ENCODE data around the gene NLRC3. TPM values are rescaled to one million over a fixed set of nuclear protein-coding genes. Genes with fewer than 3 reads are reported as not detected.

The NLRC3 gene
- total RNA-seq, 1 experiment from 2014 or later, result 0.15 TPM

DNA sequence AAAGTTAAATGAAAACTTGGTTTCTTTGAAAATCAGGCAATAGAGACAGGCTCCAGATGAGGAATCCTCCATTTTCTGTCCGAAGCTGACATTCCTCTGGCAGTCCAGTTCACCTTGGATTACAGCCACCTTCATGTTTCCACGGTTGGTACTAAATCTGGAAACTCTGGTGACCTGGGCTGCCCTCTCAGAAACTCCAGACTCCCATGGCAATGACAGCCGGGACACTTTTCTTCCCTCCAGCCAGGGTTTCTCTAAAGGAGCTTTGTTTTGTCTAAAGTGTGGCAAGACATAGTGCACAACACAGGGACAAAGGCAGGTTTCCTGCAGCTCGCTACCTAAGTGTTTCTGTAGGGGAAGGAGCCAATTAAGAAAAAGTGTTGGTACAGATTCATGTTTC lies 40.4 kb downstream of the NLRC3 start:
- no peak overlapping the region for H3K9ac ChIP-seq (ENCODE audit: low read length)
- H3K27ac ChIP-seq (ENCODE audit: low read depth, low read length), result no peak overlapping the region
- H3K4me1 ChIP-seq (ENCODE audit: control insufficient read depth in 1 of 2, insufficient read depth in 2 of 2, low read length in 2 of 2), result no peaks in the 10 kb centered on the region
- H2AFZ ChIP-seq (ENCODE audit: low read depth, low read length, poor library complexity, severe bottlenecking), result no peak overlapping the region
- H3K36me3 ChIP-seq (ENCODE audit: control insufficient read depth in 1 of 2, insufficient read depth in 2 of 2, low read length in 2 of 2), result peaks cover 13 to 24% of the 10 kb centered on the region in 2 experiments; a peak in 3 of 4 replicates
- intact Hi-C loops (cut with micrococcal nuclease), result no loop called here
- ChIA-PET RAD21 (ENCODE audit: low non-redundant PET in 1 of 2, low total read pairs in 2 of 2, uncharacterized antibody in 2 of 2, unreplicated experiment in 2 of 2) (no interaction called here), POLR2A (no interaction called here), CTCF (no interaction called here)
- no peaks in the 10 kb centered on the region for H3K79me2 ChIP-seq (ENCODE audit: insufficient read depth, low read length)
- H3K9me2 ChIP-seq (ENCODE audit: insufficient read depth), result no peaks in the 10 kb centered on the region
- no TSS peak for BruUV-seq (replicated peaks)
- TF ChIP-seq SP1 (IDR thresholded peaks at IDR 0.05; ENCODE audit: low read depth), result no peak
- TF ChIP-seq EZH2phosphoT487 (IDR thresholded peaks at IDR 0.05; ENCODE audit: borderline replicate concordance), result no peak
- TF ChIP-seq SIN3A (IDR thresholded peaks at IDR 0.05; ENCODE audit: low read depth), result no peak
- TF ChIP-seq, protein P1, sequence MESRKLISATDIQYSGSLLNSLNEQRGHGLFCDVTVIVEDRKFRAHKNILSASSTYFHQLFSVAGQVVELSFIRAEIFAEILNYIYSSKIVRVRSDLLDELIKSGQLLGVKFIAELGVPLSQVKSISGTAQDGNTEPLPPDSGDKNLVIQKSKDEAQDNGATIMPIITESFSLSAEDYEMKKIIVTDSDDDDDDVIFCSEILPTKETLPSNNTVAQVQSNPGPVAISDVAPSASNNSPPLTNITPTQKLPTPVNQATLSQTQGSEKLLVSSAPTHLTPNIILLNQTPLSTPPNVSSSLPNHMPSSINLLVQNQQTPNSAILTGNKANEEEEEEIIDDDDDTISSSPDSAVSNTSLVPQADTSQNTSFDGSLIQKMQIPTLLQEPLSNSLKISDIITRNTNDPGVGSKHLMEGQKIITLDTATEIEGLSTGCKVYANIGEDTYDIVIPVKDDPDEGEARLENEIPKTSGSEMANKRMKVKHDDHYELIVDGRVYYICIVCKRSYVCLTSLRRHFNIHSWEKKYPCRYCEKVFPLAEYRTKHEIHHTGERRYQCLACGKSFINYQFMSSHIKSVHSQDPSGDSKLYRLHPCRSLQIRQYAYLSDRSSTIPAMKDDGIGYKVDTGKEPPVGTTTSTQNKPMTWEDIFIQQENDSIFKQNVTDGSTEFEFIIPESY (IDR thresholded peaks at IDR 0.05; ENCODE audit: extremely low read depth, insufficient replicate concordance, low read length), result no peak
- TF ChIP-seq ZFX (IDR thresholded peaks at IDR 0.05), result no peak
- TF ChIP-seq, protein P2, sequence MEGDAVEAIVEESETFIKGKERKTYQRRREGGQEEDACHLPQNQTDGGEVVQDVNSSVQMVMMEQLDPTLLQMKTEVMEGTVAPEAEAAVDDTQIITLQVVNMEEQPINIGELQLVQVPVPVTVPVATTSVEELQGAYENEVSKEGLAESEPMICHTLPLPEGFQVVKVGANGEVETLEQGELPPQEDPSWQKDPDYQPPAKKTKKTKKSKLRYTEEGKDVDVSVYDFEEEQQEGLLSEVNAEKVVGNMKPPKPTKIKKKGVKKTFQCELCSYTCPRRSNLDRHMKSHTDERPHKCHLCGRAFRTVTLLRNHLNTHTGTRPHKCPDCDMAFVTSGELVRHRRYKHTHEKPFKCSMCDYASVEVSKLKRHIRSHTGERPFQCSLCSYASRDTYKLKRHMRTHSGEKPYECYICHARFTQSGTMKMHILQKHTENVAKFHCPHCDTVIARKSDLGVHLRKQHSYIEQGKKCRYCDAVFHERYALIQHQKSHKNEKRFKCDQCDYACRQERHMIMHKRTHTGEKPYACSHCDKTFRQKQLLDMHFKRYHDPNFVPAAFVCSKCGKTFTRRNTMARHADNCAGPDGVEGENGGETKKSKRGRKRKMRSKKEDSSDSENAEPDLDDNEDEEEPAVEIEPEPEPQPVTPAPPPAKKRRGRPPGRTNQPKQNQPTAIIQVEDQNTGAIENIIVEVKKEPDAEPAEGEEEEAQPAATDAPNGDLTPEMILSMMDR (IDR thresholded peaks at IDR 0.05 in 2 of 3, conservative IDR thresholded peaks at IDR 0.05 in 1 of 3; ENCODE audit: borderline replicate concordance in 1 of 3, insufficient read depth in 1 of 3, low read depth in 2 of 3, low read length in 2 of 3), result no peak
- no peak for TF ChIP-seq CBX3 (IDR thresholded peaks at IDR 0.05; ENCODE audit: low read depth)
- TF ChIP-seq, protein P3, sequence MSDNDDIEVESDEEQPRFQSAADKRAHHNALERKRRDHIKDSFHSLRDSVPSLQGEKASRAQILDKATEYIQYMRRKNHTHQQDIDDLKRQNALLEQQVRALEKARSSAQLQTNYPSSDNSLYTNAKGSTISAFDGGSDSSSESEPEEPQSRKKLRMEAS (IDR thresholded peaks at IDR 0.05), result no peak
- TF ChIP-seq EGR1 (IDR thresholded peaks at IDR 0.05; ENCODE audit: low read depth), result no peak
- TF ChIP-seq JUND (IDR thresholded peaks at IDR 0.05), result no peak
- TF ChIP-seq SRF (IDR thresholded peaks at IDR 0.05; ENCODE audit: low read depth), result no peak
- TF ChIP-seq, protein P4, sequence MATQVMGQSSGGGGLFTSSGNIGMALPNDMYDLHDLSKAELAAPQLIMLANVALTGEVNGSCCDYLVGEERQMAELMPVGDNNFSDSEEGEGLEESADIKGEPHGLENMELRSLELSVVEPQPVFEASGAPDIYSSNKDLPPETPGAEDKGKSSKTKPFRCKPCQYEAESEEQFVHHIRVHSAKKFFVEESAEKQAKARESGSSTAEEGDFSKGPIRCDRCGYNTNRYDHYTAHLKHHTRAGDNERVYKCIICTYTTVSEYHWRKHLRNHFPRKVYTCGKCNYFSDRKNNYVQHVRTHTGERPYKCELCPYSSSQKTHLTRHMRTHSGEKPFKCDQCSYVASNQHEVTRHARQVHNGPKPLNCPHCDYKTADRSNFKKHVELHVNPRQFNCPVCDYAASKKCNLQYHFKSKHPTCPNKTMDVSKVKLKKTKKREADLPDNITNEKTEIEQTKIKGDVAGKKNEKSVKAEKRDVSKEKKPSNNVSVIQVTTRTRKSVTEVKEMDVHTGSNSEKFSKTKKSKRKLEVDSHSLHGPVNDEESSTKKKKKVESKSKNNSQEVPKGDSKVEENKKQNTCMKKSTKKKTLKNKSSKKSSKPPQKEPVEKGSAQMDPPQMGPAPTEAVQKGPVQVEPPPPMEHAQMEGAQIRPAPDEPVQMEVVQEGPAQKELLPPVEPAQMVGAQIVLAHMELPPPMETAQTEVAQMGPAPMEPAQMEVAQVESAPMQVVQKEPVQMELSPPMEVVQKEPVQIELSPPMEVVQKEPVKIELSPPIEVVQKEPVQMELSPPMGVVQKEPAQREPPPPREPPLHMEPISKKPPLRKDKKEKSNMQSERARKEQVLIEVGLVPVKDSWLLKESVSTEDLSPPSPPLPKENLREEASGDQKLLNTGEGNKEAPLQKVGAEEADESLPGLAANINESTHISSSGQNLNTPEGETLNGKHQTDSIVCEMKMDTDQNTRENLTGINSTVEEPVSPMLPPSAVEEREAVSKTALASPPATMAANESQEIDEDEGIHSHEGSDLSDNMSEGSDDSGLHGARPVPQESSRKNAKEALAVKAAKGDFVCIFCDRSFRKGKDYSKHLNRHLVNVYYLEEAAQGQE (IDR thresholded peaks at IDR 0.05; ENCODE audit: low read depth), result no peak
- no peak for TF ChIP-seq TCF7L2 (IDR thresholded peaks at IDR 0.05; ENCODE audit: borderline replicate concordance, extremely low read depth, insufficient read depth, insufficient read length)
- TF ChIP-seq EZH2 (IDR thresholded peaks at IDR 0.05), result no peak
- TF ChIP-seq POLR2AphosphoS5 (IDR thresholded peaks at IDR 0.05; ENCODE audit: low read depth, low read length), result no peak
- no peak for TF ChIP-seq YY1 (IDR thresholded peaks at IDR 0.05; ENCODE audit: extremely low read depth, insufficient replicate concordance, low read depth, low read length)
- TF ChIP-seq ZNF274 (IDR thresholded peaks at IDR 0.05; ENCODE audit: low read depth, low read length), result no peak
- no peak for TF ChIP-seq FOSL1 (IDR thresholded peaks at IDR 0.05; ENCODE audit: low read depth)
- no peak for TF ChIP-seq RAD21 (IDR thresholded peaks at IDR 0.05; ENCODE audit: low read depth)
- H3K27me3 ChIP-seq (ENCODE audit: insufficient read depth, low read length), result no peaks in the 10 kb centered on the region
- ATAC-seq (no peak), DNase-seq (ENCODE audit: low read depth, low spot score) (no peak)
- H3K9me3 ChIP-seq (ENCODE audit: control insufficient read depth in 1 of 2, insufficient read depth in 1 of 2, low read depth in 1 of 2, low read length in 2 of 2), result no peaks in the 10 kb centered on the region
- no peak overlapping the region for H3K4me3 ChIP-seq (replicated peaks in 1 of 2; ENCODE audit: low read depth in 1 of 2, low read length in 2 of 2)
- no peak overlapping the region for H3K4me2 ChIP-seq (ENCODE audit: low read length)
- H4K20me1 ChIP-seq (ENCODE audit: insufficient read depth), result no peaks in the 10 kb centered on the region
